Measurements from ENCODE around the gene UBE2Q2.
"Not testable (repeated sequence)": the region's sequence is repeated elsewhere in the genome, so short reads cannot be mapped to it uniquely, and the experiment has no call there.

The UBE2Q2 gene

GRCh38 chr15:75864213-75865059 is 21.2 kb downstream of the UBE2Q2 start:
- DNase-seq, result no peak

GRCh38 chr15:75866045-75866444 is 22.8 kb downstream of the UBE2Q2 start:
- not testable (repeated sequence) for DNase-seq

- DNase-seq, result no peak
Observed at GRCh38 chr15:75866916-75867315, 23.7 kb downstream of the UBE2Q2 start.

GRCh38 chr15:75867449-75867848 is 24.2 kb downstream of the UBE2Q2 start:
- no peak for DNase-seq

GRCh38 chr15:75868019-75868418 is 24.8 kb downstream of the UBE2Q2 start:
- no peak for DNase-seq

- DNase-seq, result no peak
Observed at GRCh38 chr15:75869446-75869845, 26.2 kb downstream of the UBE2Q2 start.

GRCh38 chr15:75871589-75871988 is 28.3 kb downstream of the UBE2Q2 start:
- not testable (repeated sequence) for DNase-seq

- DNase-seq, result no peak
Observed at GRCh38 chr15:75872403-75872990, 29.2 kb downstream of the UBE2Q2 start.

GRCh38 chr15:75884041-75884440 is 40.8 kb downstream of the UBE2Q2 start:
- DNase-seq, result no peak

- no peak for DNase-seq
Observed at GRCh38 chr15:75887178-75887577, 43.9 kb downstream of the UBE2Q2 start.

- no peak for DNase-seq
Observed at GRCh38 chr15:75891895-75892294, 48.6 kb downstream of the UBE2Q2 start.

GRCh38 chr15:75895731-75896130 is 52.5 kb downstream of the UBE2Q2 start:
- peak in 4 of 56 donors; percentile 0 to 36 (median 15) for DNase-seq

- no peak for DNase-seq
Observed at GRCh38 chr15:75900577-75900976, 57.3 kb downstream of the UBE2Q2 start.

GRCh38 chr15:75902129-75902557 is 58.9 kb downstream of the UBE2Q2 start:
- no peak for DNase-seq

- peak; percentile 51 to 92 (median 75) for DNase-seq
Observed at GRCh38 chr15:75903331-75904239, 60.3 kb downstream of the UBE2Q2 start, which contains the start of gene FBXO22. Gene FBXO22, plus strand, starts transcription at chr15:75903878. Its CDS starts 86 bp downstream, at chr15:75903964.

GRCh38 chr15:75905231-75905630 is 62.0 kb downstream of the UBE2Q2 start:
- no peak for DNase-seq

- not testable (repeated sequence) for DNase-seq
Observed at GRCh38 chr15:75910355-75910754, 67.1 kb downstream of the UBE2Q2 start.

GRCh38 chr15:75916978-75917377 is 73.7 kb downstream of the UBE2Q2 start:
- DNase-seq, result no peak

- DNase-seq, result no peak
Observed at GRCh38 chr15:75918135-75918534, 74.9 kb downstream of the UBE2Q2 start.

GRCh38 chr15:75920079-75920478 is 76.8 kb downstream of the UBE2Q2 start:
- no peak for DNase-seq
